ENCODE data around the gene CNIH3. TPM values are rescaled to one million over a fixed set of nuclear protein-coding genes. Genes with fewer than 3 reads are reported as not detected.

Gene CNIH3
- total RNA-seq, 2 donors from 2014 or later = 7.9 to 15.3 TPM

- DNase-seq (peak in 1 of 4 donors; percentile 41), ATAC-seq (no peak)
- H3K27ac ChIP-seq = peak overlapping the region in 1 of 4 donors; percentile 30
- no peak overlapping the region for H3K4me3 ChIP-seq
- no peaks in the 10 kb centered on the region for H3K27me3 ChIP-seq
- TF ChIP-seq, protein P1, sequence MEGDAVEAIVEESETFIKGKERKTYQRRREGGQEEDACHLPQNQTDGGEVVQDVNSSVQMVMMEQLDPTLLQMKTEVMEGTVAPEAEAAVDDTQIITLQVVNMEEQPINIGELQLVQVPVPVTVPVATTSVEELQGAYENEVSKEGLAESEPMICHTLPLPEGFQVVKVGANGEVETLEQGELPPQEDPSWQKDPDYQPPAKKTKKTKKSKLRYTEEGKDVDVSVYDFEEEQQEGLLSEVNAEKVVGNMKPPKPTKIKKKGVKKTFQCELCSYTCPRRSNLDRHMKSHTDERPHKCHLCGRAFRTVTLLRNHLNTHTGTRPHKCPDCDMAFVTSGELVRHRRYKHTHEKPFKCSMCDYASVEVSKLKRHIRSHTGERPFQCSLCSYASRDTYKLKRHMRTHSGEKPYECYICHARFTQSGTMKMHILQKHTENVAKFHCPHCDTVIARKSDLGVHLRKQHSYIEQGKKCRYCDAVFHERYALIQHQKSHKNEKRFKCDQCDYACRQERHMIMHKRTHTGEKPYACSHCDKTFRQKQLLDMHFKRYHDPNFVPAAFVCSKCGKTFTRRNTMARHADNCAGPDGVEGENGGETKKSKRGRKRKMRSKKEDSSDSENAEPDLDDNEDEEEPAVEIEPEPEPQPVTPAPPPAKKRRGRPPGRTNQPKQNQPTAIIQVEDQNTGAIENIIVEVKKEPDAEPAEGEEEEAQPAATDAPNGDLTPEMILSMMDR (IDR thresholded peaks at IDR 0.05) = no peak
- no peak for TF ChIP-seq POLR2A (IDR thresholded peaks at IDR 0.05)
- peaks cover 38% of the 10 kb centered on the region for H3K4me1 ChIP-seq
- H3K9me3 ChIP-seq = no peaks in the 10 kb centered on the region
- 73 to 78% methylated on average over 3 of the region's 3 CpGs for WGBS, 2 donors
- no peaks in the 10 kb centered on the region for H3K36me3 ChIP-seq (replicated peaks in 1 of 2; ENCODE audit: insufficient read depth in 1 of 2, low read depth in 2 of 2)
- intact Hi-C loops (cut with DNase I) = no loop called here
Observed at GRCh38 chr1:224650290-224650689, 34.2 kb downstream of the CNIH3 start.

DNA sequence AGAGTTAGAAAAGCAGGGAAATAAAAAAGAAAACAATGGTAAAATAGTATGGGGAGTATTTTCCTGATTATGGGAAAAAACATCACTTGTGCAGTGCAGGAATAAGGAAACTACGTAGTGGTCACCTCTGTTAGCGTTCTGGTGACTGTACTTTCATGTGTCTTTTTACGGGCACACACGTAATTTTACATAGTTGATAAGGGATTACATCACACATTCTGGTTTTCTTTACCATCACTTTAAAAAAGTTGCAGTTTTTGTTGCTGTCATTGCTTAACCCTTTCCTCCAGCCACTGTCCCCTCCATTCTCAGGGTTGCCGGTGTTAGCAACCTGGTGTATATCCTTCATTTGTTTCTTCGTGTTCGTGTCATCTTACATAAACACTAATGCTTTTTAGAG, 35.1 kb downstream of the CNIH3 start:
- H3K27me3 ChIP-seq = no peaks in the 10 kb centered on the region
- peak overlapping the region in 1 of 4 donors; percentile 9 for H3K27ac ChIP-seq
- no peaks in the 10 kb centered on the region for H3K9me3 ChIP-seq
- ATAC-seq (no peak), DNase-seq (no peak)
- H3K4me3 ChIP-seq = no peak overlapping the region
- no peaks in the 10 kb centered on the region for H3K36me3 ChIP-seq (replicated peaks in 1 of 2; ENCODE audit: insufficient read depth in 1 of 2, low read depth in 2 of 2)
- intact Hi-C loops (cut with DNase I) = no loop called here
- WGBS, 2 donors = 84 to 88% methylated on average over 7 of the region's 7 CpGs
- peaks cover 38% of the 10 kb centered on the region for H3K4me1 ChIP-seq
- TF ChIP-seq POLR2A (IDR thresholded peaks at IDR 0.05) = no peak
- TF ChIP-seq, protein P1 (IDR thresholded peaks at IDR 0.05) = no peak

GRCh38 chr1:224656392-224656791, 40.3 kb downstream of the CNIH3 start:
- Histone ChIP-seq H3K27me3 (no peaks in the 10 kb centered on the region), H3K9me3 (no peaks in the 10 kb centered on the region), H3K4me1 (peaks cover 15% of the 10 kb centered on the region), H3K36me3 (replicated peaks in 1 of 2; ENCODE audit: insufficient read depth in 1 of 2, low read depth in 2 of 2) (no peaks in the 10 kb centered on the region), H3K4me3 (no peak overlapping the region), H3K27ac (no peak overlapping the region)
- ATAC-seq (no peak), DNase-seq (no peak)
- no peak for TF ChIP-seq POLR2A (IDR thresholded peaks at IDR 0.05)
- TF ChIP-seq, protein P1 (IDR thresholded peaks at IDR 0.05) = no peak
- intact Hi-C loops (cut with DNase I) = no loop called here
- WGBS, 2 donors = 92 to 95% methylated on average over 10 of the region's 10 CpGs

GRCh38 chr1:224660074-224660473, 44.0 kb downstream of the CNIH3 start:
- no peaks in the 10 kb centered on the region for H3K36me3 ChIP-seq (replicated peaks in 1 of 2; ENCODE audit: insufficient read depth in 1 of 2, low read depth in 2 of 2)
- WGBS, 2 donors = 83% methylated on average over 5 of the region's 5 CpGs
- no peaks in the 10 kb centered on the region for H3K4me1 ChIP-seq
- intact Hi-C loops (cut with DNase I) = no loop called here
- H3K27ac ChIP-seq = no peak overlapping the region
- no peaks in the 10 kb centered on the region for H3K9me3 ChIP-seq
- no peak for ATAC-seq
- no peaks in the 10 kb centered on the region for H3K27me3 ChIP-seq
- DNase-seq = no peak
- no peak for TF ChIP-seq POLR2A (IDR thresholded peaks at IDR 0.05)
- TF ChIP-seq, protein P1 (IDR thresholded peaks at IDR 0.05) = no peak
- no peak overlapping the region for H3K4me3 ChIP-seq

GRCh38 chr1:224662870-224663269, 46.8 kb downstream of the CNIH3 start:
- Histone ChIP-seq H3K4me3 (no peak overlapping the region), H3K36me3 (replicated peaks in 1 of 2; ENCODE audit: insufficient read depth in 1 of 2, low read depth in 2 of 2) (no peaks in the 10 kb centered on the region), H3K27me3 (no peaks in the 10 kb centered on the region), H3K27ac (no peak overlapping the region), H3K4me1 (no peaks in the 10 kb centered on the region), H3K9me3 (no peaks in the 10 kb centered on the region)
- DNase-seq (no peak), ATAC-seq (no peak)
- WGBS, 2 donors = 82 to 93% methylated on average over 3 of the region's 3 CpGs
- intact Hi-C loops (cut with DNase I) = no loop called here
- TF ChIP-seq, protein P1 (IDR thresholded peaks at IDR 0.05) = no peak
- no peak for TF ChIP-seq POLR2A (IDR thresholded peaks at IDR 0.05)
